Calu3 (cell line): ENCODE data around the gene ALG2. TPM values are rescaled to one million over a fixed set of nuclear protein-coding genes. Genes with fewer than 3 reads are reported as not detected.

Source experiments
- BruUV-seq: library from RNA; stranded (reverse); fragments of 400-500 nt; replicated peaks from 2 replicates; lab custom pipeline; 2021; lab: Mats Ljungman, UMichigan
- CTCF ChIA-PET: fragments of 300-600 bp; sonication (Branson Sonifier 250); formaldehyde crosslinking; loops from one replicate; lab custom pipeline; 2022; ENCODE audit warnings: antibody characterized with exemption; lab: Charles Lee
- DNase-seq: peaks from one replicate; pipeline ENCODE4 v3.0.0; 2022
- H3K27ac Mint-ChIP-seq: one replicate; pipeline ENCODE4 v1.8.0; 2022; ENCODE audit warnings: mixed read lengths; ENCODE audit not compliant: unreplicated experiment
- H3K27me3 Mint-ChIP-seq: one replicate; pipeline ENCODE4 v1.8.0; 2022; ENCODE audit warnings: mixed read lengths; ENCODE audit not compliant: unreplicated experiment
- H3K36me3 Mint-ChIP-seq: one replicate; pipeline ENCODE4 v1.8.0; 2022; ENCODE audit warnings: mild to moderate bottlenecking, moderate library complexity, mixed read lengths; ENCODE audit not compliant: insufficient read depth, unreplicated experiment
- H3K4me1 Mint-ChIP-seq: one replicate; pipeline ENCODE4 v1.8.0; 2022; ENCODE audit warnings: mild to moderate bottlenecking, low read depth, mixed read lengths; ENCODE audit not compliant: unreplicated experiment
- H3K4me3 Mint-ChIP-seq: one replicate; pipeline ENCODE4 v1.8.0; 2022; ENCODE audit warnings: mild to moderate bottlenecking, low read depth, moderate library complexity, mixed read lengths; ENCODE audit not compliant: unreplicated experiment
- H3K9me3 Mint-ChIP-seq: one replicate; pipeline ENCODE4 v1.8.0; 2022; ENCODE audit warnings: low read depth, mixed read lengths; ENCODE audit not compliant: unreplicated experiment
- CTCF ChIP-seq: fragments of 200-600 bp; IDR thresholded peaks from one replicate; pipeline ENCODE4 v1.8.0; 2022; ENCODE audit warnings: antibody characterized with exemption; ENCODE audit not compliant: unreplicated experiment
- intact Hi-C: fragments of 100-400 bp; cut with micrococcal nuclease; formaldehyde crosslinking; loops from one replicate; pipeline ENCODE4 v1.10.0; 2022; ENCODE audit not compliant: unreplicated experiment
- total RNA-seq: library from RNA; stranded (reverse); gene quantifications from 2 replicates; pipeline ENCODE4 v1.2.3, GENCODE V29; 2022

ALG2 gene
- total RNA-seq, 1 experiment from 2014 or later, result 27.1 TPM

DNA sequence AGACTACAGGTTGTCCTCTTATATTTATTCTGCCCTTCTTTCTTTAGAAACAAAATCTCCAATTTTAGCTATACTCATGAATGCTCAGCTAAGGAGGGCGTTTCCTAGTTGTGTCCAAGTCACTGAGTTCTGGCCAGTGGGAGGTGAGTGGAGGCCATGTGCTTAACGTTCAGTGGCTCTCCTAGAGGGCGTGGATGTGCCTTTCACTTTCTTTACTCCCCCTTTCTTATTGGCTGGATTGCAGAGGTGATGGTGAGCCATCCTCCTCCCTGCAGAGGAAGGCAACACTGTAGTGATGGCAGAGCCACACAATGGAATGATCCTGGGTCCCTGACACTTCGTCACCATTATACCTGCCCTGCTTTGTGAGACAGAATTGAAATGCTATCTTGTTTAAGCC, 54.6 kb downstream of the ALG2 start:
- CTCF ChIA-PET, result no interaction called here
- no peak for TF ChIP-seq CTCF
- H3K27ac Mint-ChIP-seq, result no peak overlapping the region
- H3K36me3 Mint-ChIP-seq, result no peaks in the 10 kb centered on the region
- no peak for DNase-seq
- no peak overlapping the region for H3K4me3 Mint-ChIP-seq
- BruUV-seq, result no TSS peak
- no peaks in the 10 kb centered on the region for H3K4me1 Mint-ChIP-seq
- intact Hi-C loops, result no loop called here
- H3K9me3 Mint-ChIP-seq, result no peaks in the 10 kb centered on the region
- peaks cover 15% of the 10 kb centered on the region for H3K27me3 Mint-ChIP-seq

Other genes starting within 250 kb of the ALG2 start
- gene TGFBR1, start 116.8 kb downstream of the ALG2 start, total RNA-seq, result 19.4 and 22.6 TPM in 2 replicates
- gene SEC61B, start 340 bp upstream of the ALG2 start, total RNA-seq, result 85.5 and 101 TPM in 2 replicates